ENCODE measurements around the gene ZNF497. TPM values are rescaled to one million over a fixed set of nuclear protein-coding genes. Genes with fewer than 3 reads are reported as not detected.

ZNF497 gene
- total and polyA plus RNA-seq, 9 of the 15 experiments (the other 6 are each of a cell fraction or from before 2014, with no cell fraction given), result 0.06 to 0.98 (median 0.44) TPM; not detected in 1

DNA sequence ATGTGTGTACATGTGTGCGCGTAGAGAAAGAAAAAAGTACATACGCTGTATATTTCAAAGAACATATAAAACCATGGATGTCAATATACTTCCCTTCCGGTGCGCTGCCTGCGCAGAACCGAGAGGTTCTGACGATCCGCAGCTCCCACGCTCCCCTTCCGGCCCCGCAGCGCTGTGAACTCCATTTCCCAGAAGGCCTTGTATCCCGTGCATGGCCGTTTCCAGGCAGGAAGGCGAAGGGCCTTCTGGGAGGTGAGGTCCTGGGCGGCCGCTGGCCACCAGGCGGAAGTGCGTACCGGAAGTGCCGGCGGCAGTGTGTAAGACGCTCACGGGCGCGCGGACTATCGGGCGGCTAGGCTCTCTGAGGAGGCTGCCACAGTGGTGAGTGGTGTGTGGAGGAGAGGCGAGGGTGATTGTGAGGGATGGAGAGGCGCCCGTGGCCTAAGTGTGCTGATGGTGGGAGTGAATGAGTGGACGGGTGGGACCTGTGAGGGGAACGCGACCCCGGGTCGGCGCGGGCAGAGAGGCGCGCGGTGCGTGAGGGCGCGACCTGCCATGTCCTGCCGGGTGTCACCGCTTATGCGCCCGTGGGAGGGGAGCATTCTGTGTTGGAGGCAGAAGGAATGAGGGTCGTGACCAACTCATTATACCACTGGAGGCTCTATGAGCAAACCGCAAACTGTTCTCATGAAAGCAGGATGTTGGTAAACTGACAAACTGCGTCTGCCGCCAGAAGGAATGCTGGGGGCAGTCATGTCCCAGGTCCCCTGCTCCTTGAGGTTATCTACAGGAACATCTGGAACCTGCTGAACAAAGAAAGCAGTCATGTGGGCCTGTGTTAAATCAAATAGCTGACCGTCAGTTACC lies 57.3 kb downstream of the ZNF497 start, which contains the start of gene ERVK3-1 (continued):
- TF ChIP-seq ATF7 (IDR thresholded peaks at IDR 0.05), result peak; percentile 85; the same call in 1 of the 2 replicates
- TF ChIP-seq HMG20B (CRISPR knock-in tag; IDR thresholded peaks at IDR 0.05), result no peak
- TF ChIP-seq, protein P1, sequence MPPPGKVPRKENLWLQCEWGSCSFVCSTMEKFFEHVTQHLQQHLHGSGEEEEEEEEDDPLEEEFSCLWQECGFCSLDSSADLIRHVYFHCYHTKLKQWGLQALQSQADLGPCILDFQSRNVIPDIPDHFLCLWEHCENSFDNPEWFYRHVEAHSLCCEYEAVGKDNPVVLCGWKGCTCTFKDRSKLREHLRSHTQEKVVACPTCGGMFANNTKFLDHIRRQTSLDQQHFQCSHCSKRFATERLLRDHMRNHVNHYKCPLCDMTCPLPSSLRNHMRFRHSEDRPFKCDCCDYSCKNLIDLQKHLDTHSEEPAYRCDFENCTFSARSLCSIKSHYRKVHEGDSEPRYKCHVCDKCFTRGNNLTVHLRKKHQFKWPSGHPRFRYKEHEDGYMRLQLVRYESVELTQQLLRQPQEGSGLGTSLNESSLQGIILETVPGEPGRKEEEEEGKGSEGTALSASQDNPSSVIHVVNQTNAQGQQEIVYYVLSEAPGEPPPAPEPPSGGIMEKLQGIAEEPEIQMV (tag; conservative IDR thresholded peaks at IDR 0.05; ENCODE audit: low read depth), result no peak
- peak; percentile 95 for TF ChIP-seq ARID4B (CRISPR knock-in tag; IDR thresholded peaks at IDR 0.05)
- no peak for TF ChIP-seq HNRNPUL1 (IDR thresholded peaks at IDR 0.05; ENCODE audit: low read length)
- 0 out of 2 replicates have a peak, but pooled peaks have one; percentile 62 for TF ChIP-seq PHB (CRISPR knock-in tag; IDR thresholded peaks at IDR 0.05)
- TF ChIP-seq DDX20 (tag; IDR thresholded peaks at IDR 0.05; ENCODE audit: low read depth), result no peak
- peak; percentile 92 to 94 for TF ChIP-seq NRF1 (conservative IDR thresholded peaks at IDR 0.05 in 1 of 2, IDR thresholded peaks at IDR 0.05 in 1 of 2)
- no peak for TF ChIP-seq NCOA2 (IDR thresholded peaks at IDR 0.05; ENCODE audit: partially characterized antibody in 2 of 2)
- no peak for TF ChIP-seq ZNF253 (CRISPR knock-in tag; conservative IDR thresholded peaks at IDR 0.05)
- TF ChIP-seq NFIC (IDR thresholded peaks at IDR 0.05), result peak; percentile 66
- no peak for TF ChIP-seq DNMT1 (IDR thresholded peaks at IDR 0.05)
- peak; percentile 86 for TF ChIP-seq SETDB1 (IDR thresholded peaks at IDR 0.05; ENCODE audit: low read length)
- TF ChIP-seq, protein P2, sequence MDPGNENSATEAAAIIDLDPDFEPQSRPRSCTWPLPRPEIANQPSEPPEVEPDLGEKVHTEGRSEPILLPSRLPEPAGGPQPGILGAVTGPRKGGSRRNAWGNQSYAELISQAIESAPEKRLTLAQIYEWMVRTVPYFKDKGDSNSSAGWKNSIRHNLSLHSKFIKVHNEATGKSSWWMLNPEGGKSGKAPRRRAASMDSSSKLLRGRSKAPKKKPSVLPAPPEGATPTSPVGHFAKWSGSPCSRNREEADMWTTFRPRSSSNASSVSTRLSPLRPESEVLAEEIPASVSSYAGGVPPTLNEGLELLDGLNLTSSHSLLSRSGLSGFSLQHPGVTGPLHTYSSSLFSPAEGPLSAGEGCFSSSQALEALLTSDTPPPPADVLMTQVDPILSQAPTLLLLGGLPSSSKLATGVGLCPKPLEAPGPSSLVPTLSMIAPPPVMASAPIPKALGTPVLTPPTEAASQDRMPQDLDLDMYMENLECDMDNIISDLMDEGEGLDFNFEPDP (CRISPR knock-in tag; IDR thresholded peaks at IDR 0.05), result no peak
- no peak for TF ChIP-seq MXI1 (IDR thresholded peaks at IDR 0.05; ENCODE audit: low read depth, low read length)
- TF ChIP-seq FUS (optimal IDR thresholded peaks at IDR 0.05; ENCODE audit: low read depth, low read length), result no peak
- no peak for TF ChIP-seq NR4A1 (CRISPR knock-in tag; IDR thresholded peaks at IDR 0.05)
- TF ChIP-seq NR4A1 (tag; IDR thresholded peaks at IDR 0.05), result 0 out of 2 replicates have a peak, but pooled peaks have one; percentile 40
- TF ChIP-seq BRF1 (IDR thresholded peaks at IDR 0.05; ENCODE audit: borderline replicate concordance, extremely low read depth, insufficient read length), result no peak
- TF ChIP-seq TCFL5 (CRISPR knock-in tag; conservative IDR thresholded peaks at IDR 0.05), result no peak
- peak; percentile 31 for TF ChIP-seq MEIS2 (IDR thresholded peaks at IDR 0.05; ENCODE audit: partially characterized antibody)

Measured in K562 (cell line).